Adrenal gland (tissue), 12 donors: Measurements from ENCODE around the gene NOC3L. TPM values are rescaled to one million over a fixed set of nuclear protein-coding genes. Genes with fewer than 3 reads are reported as not detected.

ENCODE experiments used
- DNase-seq, 7 donors: peaks; one replicate each; pipeline ENCODE4 v3.0.0-alpha.2; 2019 to 2020
- H3K27ac ChIP-seq, 5 donors: fragments of 200-600 bp; sonication (generic) in 4 of 5; 1 replicate in 3 of 5; 2 replicates in 2 of 5; pipeline versions ENCODE4 v1.5.1 to v1.8.0; 2016 to 2020; ENCODE audit warnings: mild to moderate bottlenecking in 1 of 5
- H3K27me3 ChIP-seq: fragments of 200-600 bp; 2 replicates; pipeline ENCODE4 v1.8.0; 2021
- H3K36me3 ChIP-seq, 2 donors: fragments of 200-600 bp; replicated peaks in 1 of 2; 1 replicate in 1 of 2; 2 replicates in 1 of 2; pipeline versions ENCODE4 v1.5.1 to v1.8.0; 2018 to 2022
- H3K4me1 ChIP-seq, 2 donors: fragments of 200-600 bp; replicated peaks in 1 of 2; 1 replicate in 1 of 2; 2 replicates in 1 of 2; pipeline versions ENCODE4 v1.5.1 to v1.8.0; 2018 to 2021
- H3K4me3 ChIP-seq, 4 donors: fragments of 200-600 bp; sonication (generic) in 3 of 4; one replicate each; pipeline ENCODE4 v1.5.1; 2016 to 2018
- H3K9me3 ChIP-seq, 3 donors: fragments of 200-600 bp; sonication (generic) in 1 of 3; replicated peaks in 1 of 3; 1 replicate in 2 of 3; 2 replicates in 1 of 3; pipeline versions ENCODE4 v1.5.1 to v1.8.0; 2016 to 2021
- CTCF ChIP-seq, 6 experiments: fragments of 450-650 bp in 4 of 6; fragments of 200-600 bp in 2 of 6; sonication (generic) in 1 of 6; IDR thresholded peaks; 1 replicate in 5 of 6; 2 replicates in 1 of 6; pipeline versions ENCODE4 v1.5.1 to v1.8.0; 2016 to 2021; ENCODE audit warnings: antibody characterized with exemption in 6 of 6, mild to moderate bottlenecking in 2 of 6, moderate library complexity in 1 of 6
- POLR2A ChIP-seq, 2 donors: fragments of 450-650 bp; IDR thresholded peaks; one replicate each; pipeline ENCODE4 v1.6.1; 2017; ENCODE audit warnings: antibody characterized with exemption in 2 of 2, mild to moderate bottlenecking in 2 of 2, moderate library complexity in 1 of 2
- WGBS, 4 donors: extraction: QIAGEN DNeasy Blood & Tissue Kit in 2 of 4; methylation state at CpG; one replicate each; pipeline versions ENCODE4 v1.1.5 to v1.1.7; 2013 to 2017; 5-methylcytosine and 5-hydroxymethylcytosine counted together
- intact Hi-C, 2 donors: fragments of 100-400 bp; cut with DNase I; formaldehyde crosslinking; loops; one replicate each; pipeline versions ENCODE4 v1.14.1 to v1.15.0; 2022 to 2023
- polyA plus RNA-seq, 3 donors: library from polyadenylated mRNA; stranded (reverse); fragments of 200-250 nt in 2 of 3; fragments of 350-450 nt in 1 of 3; fragmentation: Illumina TruSeq in 1 of 3; extraction: RNeasy Lipid Tissue Mini Kit (QIAGEN cat#74804) in 1 of 3; gene quantifications; one replicate each; pipeline ENCODE4 v1.2.3, GENCODE V29; 2013 to 2014
- total RNA-seq, 9 donors: library from RNA; depleted of rRNA in 4 of 9; stranded (reverse); fragments of >200 nt in 4 of 9; fragments of 120-200 nt in 1 of 9; fragmentation: NEBNext Ultra II Directional in 1 of 9; extraction: Animal tissue kit (Norgen Biotek cat#: 25700) in 1 of 9; gene quantifications; one replicate each; pipeline versions ENCODE4 v1.1.0 to v1.2.4, GENCODE V29; 2013 to 2023
- donor health status: healthy with polysubstance abuse.
- donor health status: Bipolar disorder and iron deficiency.
- donor health status: DM: yes; HTN: yes; CAD: no.
- donor health status: DM: no; HTN: no; CAD: no.
- donor health status: DM: no; HTN: no; CAD: no.
- donor health status: DM: yes; HTN: yes; CAD: no.

NOC3L gene
- total and polyA plus RNA-seq, 12 donors, result 6.2 to 30.2 (median 18.8) TPM

GRCh38 chr10:94409021-94409657, 46.4 kb upstream of the NOC3L start:
- no peak for TF ChIP-seq CTCF (IDR thresholded peaks at IDR 0.05)
- no peak for TF ChIP-seq POLR2A (IDR thresholded peaks at IDR 0.05)
- Histone ChIP-seq H3K4me1 (peaks cover 11 to 56% of the 10 kb centered on the region in 2 donors), H3K36me3 (no peaks in the 10 kb centered on the region), H3K9me3 (no peaks in the 10 kb centered on the region), H3K4me3 (no peak overlapping the region), H3K27me3 (no peaks in the 10 kb centered on the region), H3K27ac (no peak overlapping the region)
- 72 to 76% (median 73%) methylated on average over 7 of the region's 7 CpGs for WGBS, 4 donors
- DNase-seq, result no peak
- intact Hi-C loops, result no loop called here

GRCh38 chr10:94407668-94408067, 44.9 kb upstream of the NOC3L start:
- intact Hi-C loops, result no loop called here
- Histone ChIP-seq H3K9me3 (no peaks in the 10 kb centered on the region), H3K27me3 (no peaks in the 10 kb centered on the region), H3K4me1 (peaks cover 11 to 53% of the 10 kb centered on the region in 2 donors), H3K27ac (no peak overlapping the region), H3K36me3 (no peaks in the 10 kb centered on the region), H3K4me3 (no peak overlapping the region)
- 56 to 61% (median 59%) methylated on average over 3 of the region's 3 CpGs for WGBS, 4 donors
- peak in 3 of 7 donors; percentile 20 to 27 (median 23) for DNase-seq
- TF ChIP-seq POLR2A (IDR thresholded peaks at IDR 0.05) (no peak), CTCF (IDR thresholded peaks at IDR 0.05) (no peak)

GRCh38 chr10:94405406-94405805, 42.7 kb upstream of the NOC3L start:
- intact Hi-C loops, result no loop called here
- no peaks in the 10 kb centered on the region for H3K36me3 ChIP-seq
- TF ChIP-seq POLR2A (IDR thresholded peaks at IDR 0.05) (no peak), CTCF (IDR thresholded peaks at IDR 0.05) (no peak)
- no peak for DNase-seq
- H3K27ac ChIP-seq, result no peak overlapping the region
- H3K9me3 ChIP-seq, result no peaks in the 10 kb centered on the region
- H3K4me1 ChIP-seq, result peaks cover 11 to 48% of the 10 kb centered on the region in 2 donors
- no peaks in the 10 kb centered on the region for H3K27me3 ChIP-seq
- no peak overlapping the region for H3K4me3 ChIP-seq

- peak; percentile 59 to 78 (median 68) for DNase-seq
- intact Hi-C loops, result no loop called here
- 1% methylated on average over 13 to 51 of the region's 51 CpGs for WGBS, 4 donors
These were observed 40.9 kb upstream of the NOC3L start for GRCh38 chr10:94403380-94404213.

More at GRCh38 chr10:94403380-94404213, 40.9 kb upstream of the NOC3L start:
- H3K36me3 ChIP-seq, result no peaks in the 10 kb centered on the region
- TF ChIP-seq CTCF (IDR thresholded peaks at IDR 0.05) (no peak), POLR2A (IDR thresholded peaks at IDR 0.05) (peak in 1 of 2 donors; percentile 66)
- H3K4me1 ChIP-seq, result peaks cover 11 to 43% of the 10 kb centered on the region in 2 donors
- peak overlapping the region; percentile 13 to 99 (median 62) for H3K4me3 ChIP-seq
- H3K27ac ChIP-seq, result peak overlapping the region; percentile 76 to 97 (median 92)
- no peaks in the 10 kb centered on the region for H3K27me3 ChIP-seq
- H3K9me3 ChIP-seq, result no peaks in the 10 kb centered on the region
